Measurements from ENCODE around the gene CLIC6. TPM values are rescaled to one million over a fixed set of nuclear protein-coding genes. Genes with fewer than 3 reads are reported as not detected.

CLIC6 gene
- total and polyA plus RNA-seq, 9 of the 15 experiments (the other 6 are each of a cell fraction or from before 2014, with no cell fraction given), result not detected

DNA sequence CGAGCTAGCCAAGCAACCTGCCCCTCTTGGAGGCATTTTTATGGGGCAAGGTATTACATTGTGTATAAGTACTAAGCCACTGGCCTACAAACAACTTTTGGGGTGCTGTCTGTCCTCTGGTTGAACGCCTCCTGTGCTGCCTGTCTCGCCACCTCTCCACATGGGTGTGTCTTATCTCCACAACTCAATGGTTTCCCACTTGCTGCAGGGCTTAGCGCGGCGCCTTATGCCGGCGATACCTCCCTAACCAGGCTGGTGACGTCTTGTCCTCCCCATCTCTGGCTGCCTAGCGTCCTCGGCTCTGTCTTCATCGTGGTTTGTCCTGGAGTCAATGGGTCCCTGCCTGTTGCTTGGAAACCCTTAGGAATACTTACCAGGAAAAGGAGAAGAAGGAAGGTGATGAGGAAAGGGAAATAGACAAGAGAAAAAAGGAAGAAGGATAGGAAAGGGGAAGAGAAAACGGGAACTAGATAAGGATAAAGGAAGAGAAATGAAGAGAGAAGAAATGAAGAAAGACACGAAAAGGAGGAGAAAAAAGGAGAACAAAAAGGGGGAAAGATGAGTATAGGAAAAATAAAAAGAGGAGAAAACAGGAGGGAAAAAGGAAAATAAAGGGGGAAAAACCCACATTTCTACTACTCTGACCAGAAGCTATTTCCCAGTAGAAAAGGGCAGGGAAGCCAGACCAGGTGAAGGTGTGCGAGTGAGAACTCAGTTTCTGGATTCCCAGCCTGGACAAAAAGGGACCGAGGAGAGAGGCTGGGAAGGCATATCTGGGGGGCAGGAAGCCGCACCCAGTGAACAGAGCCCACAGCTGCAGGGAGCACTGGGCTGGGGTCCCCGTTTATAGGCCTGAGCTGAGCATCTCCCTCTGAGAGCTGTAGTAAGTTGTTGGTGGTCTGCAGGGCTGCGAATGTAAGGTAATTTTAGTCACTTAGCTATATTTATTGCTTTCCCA, 86.2 kb downstream of the CLIC6 start:
- in situ Hi-C loops (cut with MboI) (no loop called here), intact Hi-C loops (cut with micrococcal nuclease) (no loop called here)
- Histone ChIP-seq H4K20me1 (replicated peaks; ENCODE audit: control insufficient read depth, insufficient read depth, low read length) (0 out of 2 replicates have a peak, but pooled peaks cover 2% of the 10 kb centered on the region), H3K4me3 (no peak overlapping the region), H3K4me1 (replicated peaks in 1 of 2; ENCODE audit: control insufficient read depth in 2 of 2, insufficient read depth in 2 of 2, low read length in 2 of 2) (peaks cover 0 to 8% of the 10 kb centered on the region in 2 experiments; a peak in 1 of 5 replicates), H3K4me2 (ENCODE audit: insufficient read depth, low read length) (no peak overlapping the region), H3K9me3 (replicated peaks; ENCODE audit: control insufficient read depth, insufficient read depth, low read depth, low read length) (no peaks in the 10 kb centered on the region), H3K79me2 (ENCODE audit: control insufficient read depth, insufficient read depth, low read length) (no peaks in the 10 kb centered on the region), H3K27ac (ENCODE audit: extremely low read depth, low read depth, low read length) (no peak overlapping the region), H3K9ac (ENCODE audit: insufficient read depth in 1 of 2, low read depth in 2 of 2, low read length in 2 of 2) (no peak overlapping the region), H3K36me3 (ENCODE audit: control insufficient read depth, insufficient read depth, low read length) (no peaks in the 10 kb centered on the region), H3K27me3 (ENCODE audit: control insufficient read depth in 2 of 2, insufficient read depth in 2 of 2, low read length in 2 of 2) (peaks cover 29 to 45% of the 10 kb centered on the region in 2 experiments; a peak in 4 of 5 replicates), H2AFZ (ENCODE audit: low read depth, low read length) (no peak overlapping the region), H3K9me1 (ENCODE audit: control insufficient read depth, insufficient read depth, low read length) (no peaks in the 10 kb centered on the region)
- DNase-seq (ENCODE audit: extremely low read depth in 1 of 4, low spot score in 3 of 4), result peak; percentile 23 to 51 (median 32)
- peak; percentile 81 for ATAC-seq
- WGBS (ENCODE audit: insufficient coverage, low coverage, missing lambda C conversion rate), result under 1% methylated on average over 19 of the region's 19 CpGs
- peak; percentile 56 for FAIRE-seq
- ChIA-PET CTCF (ENCODE audit: low intra/inter-chr PET ratio) (no interaction called here), POLR2A (interaction anchor here (0.6 kb wide), 2 partner anchors 610 to 1468 kb away, joined by 3 to 5 read pairs; no protein-coding TSS in a partner anchor)
- no TSS peak for BruUV-seq (replicated peaks)
- TF ChIP-seq ZNF764 (CRISPR knock-in tag; IDR thresholded peaks at IDR 0.05; ENCODE audit: low read depth), result no peak
- no peak for TF ChIP-seq DNMT1 (IDR thresholded peaks at IDR 0.05)
- TF ChIP-seq ZNF586 (CRISPR knock-in tag; conservative IDR thresholded peaks at IDR 0.05), result no peak
- TF ChIP-seq ETV6 (IDR thresholded peaks at IDR 0.05; ENCODE audit: borderline replicate concordance in 1 of 2, low read depth in 2 of 2, low read length in 1 of 2), result peak; percentile 26 to 48; a peak in 1 of 4 replicates
- no peak for TF ChIP-seq ETV6 (CRISPR knock-in tag; IDR thresholded peaks at IDR 0.05; ENCODE audit: borderline replicate concordance)
- no peak for TF ChIP-seq TRIM24 (IDR thresholded peaks at IDR 0.05)
- TF ChIP-seq DPF2 (IDR thresholded peaks at IDR 0.05), result 0 out of 2 replicates have a peak, but pooled peaks have one; percentile 26
- no peak for TF ChIP-seq KAT8 (IDR thresholded peaks at IDR 0.05; ENCODE audit: low read depth)
- TF ChIP-seq ATF1 (CRISPR knock-in tag; IDR thresholded peaks at IDR 0.05), result no peak
- TF ChIP-seq ATF1 (tag; IDR thresholded peaks at IDR 0.05), result peak; percentile 20; the same call in 1 of the 2 replicates
- TF ChIP-seq, protein P1, sequence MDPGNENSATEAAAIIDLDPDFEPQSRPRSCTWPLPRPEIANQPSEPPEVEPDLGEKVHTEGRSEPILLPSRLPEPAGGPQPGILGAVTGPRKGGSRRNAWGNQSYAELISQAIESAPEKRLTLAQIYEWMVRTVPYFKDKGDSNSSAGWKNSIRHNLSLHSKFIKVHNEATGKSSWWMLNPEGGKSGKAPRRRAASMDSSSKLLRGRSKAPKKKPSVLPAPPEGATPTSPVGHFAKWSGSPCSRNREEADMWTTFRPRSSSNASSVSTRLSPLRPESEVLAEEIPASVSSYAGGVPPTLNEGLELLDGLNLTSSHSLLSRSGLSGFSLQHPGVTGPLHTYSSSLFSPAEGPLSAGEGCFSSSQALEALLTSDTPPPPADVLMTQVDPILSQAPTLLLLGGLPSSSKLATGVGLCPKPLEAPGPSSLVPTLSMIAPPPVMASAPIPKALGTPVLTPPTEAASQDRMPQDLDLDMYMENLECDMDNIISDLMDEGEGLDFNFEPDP (CRISPR knock-in tag; IDR thresholded peaks at IDR 0.05), result no peak
- TF ChIP-seq, protein P2, sequence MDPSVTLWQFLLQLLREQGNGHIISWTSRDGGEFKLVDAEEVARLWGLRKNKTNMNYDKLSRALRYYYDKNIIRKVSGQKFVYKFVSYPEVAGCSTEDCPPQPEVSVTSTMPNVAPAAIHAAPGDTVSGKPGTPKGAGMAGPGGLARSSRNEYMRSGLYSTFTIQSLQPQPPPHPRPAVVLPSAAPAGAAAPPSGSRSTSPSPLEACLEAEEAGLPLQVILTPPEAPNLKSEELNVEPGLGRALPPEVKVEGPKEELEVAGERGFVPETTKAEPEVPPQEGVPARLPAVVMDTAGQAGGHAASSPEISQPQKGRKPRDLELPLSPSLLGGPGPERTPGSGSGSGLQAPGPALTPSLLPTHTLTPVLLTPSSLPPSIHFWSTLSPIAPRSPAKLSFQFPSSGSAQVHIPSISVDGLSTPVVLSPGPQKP (CRISPR knock-in tag; IDR thresholded peaks at IDR 0.05), result no peak
- no peak for TF ChIP-seq FOXK2 (conservative IDR thresholded peaks at IDR 0.05 in 1 of 2, IDR thresholded peaks at IDR 0.05 in 1 of 2; ENCODE audit: low read depth in 2 of 2)
- no peak for TF ChIP-seq ADNP (tag; IDR thresholded peaks at IDR 0.05)
- TF ChIP-seq HMGN3 (IDR thresholded peaks at IDR 0.05; ENCODE audit: borderline replicate concordance, extremely low read depth, insufficient read length, low read depth, low read length), result no peak
- TF ChIP-seq, protein P3, sequence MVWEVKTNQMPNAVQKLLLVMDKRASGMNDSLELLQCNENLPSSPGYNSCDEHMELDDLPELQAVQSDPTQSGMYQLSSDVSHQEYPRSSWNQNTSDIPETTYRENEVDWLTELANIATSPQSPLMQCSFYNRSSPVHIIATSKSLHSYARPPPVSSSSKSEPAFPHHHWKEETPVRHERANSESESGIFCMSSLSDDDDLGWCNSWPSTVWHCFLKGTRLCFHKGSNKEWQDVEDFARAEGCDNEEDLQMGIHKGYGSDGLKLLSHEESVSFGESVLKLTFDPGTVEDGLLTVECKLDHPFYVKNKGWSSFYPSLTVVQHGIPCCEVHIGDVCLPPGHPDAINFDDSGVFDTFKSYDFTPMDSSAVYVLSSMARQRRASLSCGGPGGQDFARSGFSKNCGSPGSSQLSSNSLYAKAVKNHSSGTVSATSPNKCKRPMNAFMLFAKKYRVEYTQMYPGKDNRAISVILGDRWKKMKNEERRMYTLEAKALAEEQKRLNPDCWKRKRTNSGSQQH (CRISPR knock-in tag; IDR thresholded peaks at IDR 0.05), result 0 out of 2 replicates have a peak, but pooled peaks have one; percentile 56
- TF ChIP-seq KLF10 (CRISPR knock-in tag; IDR thresholded peaks at IDR 0.05), result no peak
- TF ChIP-seq ZSCAN29 (IDR thresholded peaks at IDR 0.05), result no peak
- TF ChIP-seq ILK (tag; IDR thresholded peaks at IDR 0.05; ENCODE audit: borderline replicate concordance, low read depth), result no peak
